GM18517 (cell line): Measurements from ENCODE around the gene POLR2J2.
"Not testable (repeated sequence)": the region's sequence is repeated elsewhere in the genome, so short reads cannot be mapped to it uniquely, and the experiment has no call there.

Source experiments
- ATAC-seq: cut with Tn5 transposase; IDR thresholded peaks from one replicate; pipeline ENCODE4 v1.9.1; 2021; ENCODE audit warnings: mild to moderate bottlenecking, moderate library complexity; ENCODE audit not compliant: unreplicated experiment

POLR2J2 gene

DNA sequence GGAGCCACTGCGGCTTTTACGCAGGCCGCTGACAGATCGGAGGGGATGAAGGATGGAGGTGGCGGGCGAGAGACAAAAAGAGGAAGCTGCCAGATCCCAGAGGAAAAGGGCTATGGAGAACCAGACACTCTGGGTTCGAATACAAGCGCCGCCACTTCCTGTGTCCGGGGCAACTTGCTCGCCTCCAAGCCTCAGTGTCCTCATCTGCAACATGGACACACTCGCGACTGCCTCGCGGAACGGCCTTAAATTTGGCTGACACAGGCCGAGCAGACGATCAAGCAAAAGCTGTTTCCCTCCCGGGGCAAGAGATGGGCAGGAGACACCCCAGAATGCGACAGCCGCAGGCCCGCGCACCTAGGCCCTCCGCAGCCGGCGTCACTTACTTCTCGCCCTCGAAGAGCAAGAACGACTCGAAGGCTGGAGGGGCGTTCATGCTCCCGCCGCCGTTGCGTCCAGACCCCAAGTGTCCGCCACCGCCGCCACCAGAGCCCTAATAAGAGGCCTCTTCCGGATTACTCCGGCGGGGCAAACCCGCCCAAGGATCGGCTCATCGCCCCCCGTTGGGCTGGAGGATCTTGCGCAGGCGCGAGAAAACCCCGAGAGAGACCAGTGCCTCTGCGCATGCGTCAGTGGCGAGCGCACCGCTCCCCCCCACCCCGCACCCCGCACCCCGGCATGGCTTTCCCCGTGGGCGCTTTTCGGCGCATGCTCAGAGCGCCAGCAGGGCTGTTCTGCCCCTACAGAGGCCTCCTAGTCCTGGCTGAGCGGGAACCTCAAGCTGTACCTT is at the start of gene POLR2J2:
POLR2J2 (minus strand) TSS at position 498 of the 790 bp plus-strand sequence; CDS start at position 436, 62 bp downstream.
- ATAC-seq, result peak; percentile 77

DNA sequence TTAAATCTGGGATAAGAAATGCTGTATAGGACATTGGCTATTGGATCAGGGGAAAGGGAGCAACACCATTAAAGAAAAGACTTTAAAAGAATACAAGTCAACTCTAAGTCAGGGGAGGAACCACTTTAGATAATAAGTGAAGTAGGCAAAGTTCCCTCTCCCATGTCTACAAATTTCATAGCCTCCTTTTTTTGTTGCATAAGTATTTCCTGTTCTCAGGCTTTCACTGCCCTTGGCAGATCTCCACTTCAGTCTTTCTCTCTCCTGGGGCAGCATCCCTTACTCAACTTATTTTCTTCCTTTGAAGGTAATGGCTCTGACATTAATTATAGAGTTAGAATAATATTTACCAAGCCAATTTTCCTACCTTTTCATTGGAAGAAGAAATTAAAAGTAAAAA is 47.0 kb upstream of the POLR2J2 start:
- ATAC-seq, result not testable (repeated sequence)

DNA sequence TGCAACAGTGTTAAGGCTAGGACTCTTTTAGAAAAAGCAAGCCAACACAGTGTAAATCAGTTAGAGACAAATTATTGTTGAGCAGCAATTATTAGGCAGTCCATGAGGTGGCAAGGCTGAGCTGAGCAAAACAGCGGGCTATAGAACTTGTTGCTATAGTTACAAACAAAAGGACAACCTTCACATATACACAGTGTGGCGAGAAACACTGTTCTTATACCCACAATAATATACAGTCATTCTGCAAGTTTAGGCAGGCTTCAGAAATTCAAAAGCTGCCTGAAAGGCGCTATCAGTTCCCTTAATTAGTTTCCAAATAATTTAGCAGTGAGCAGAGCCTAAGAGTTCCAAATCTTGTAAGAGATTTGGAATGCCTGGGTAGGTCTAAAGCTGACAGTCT is 44.3 kb upstream of the POLR2J2 start:
- peak; percentile 58 for ATAC-seq

DNA sequence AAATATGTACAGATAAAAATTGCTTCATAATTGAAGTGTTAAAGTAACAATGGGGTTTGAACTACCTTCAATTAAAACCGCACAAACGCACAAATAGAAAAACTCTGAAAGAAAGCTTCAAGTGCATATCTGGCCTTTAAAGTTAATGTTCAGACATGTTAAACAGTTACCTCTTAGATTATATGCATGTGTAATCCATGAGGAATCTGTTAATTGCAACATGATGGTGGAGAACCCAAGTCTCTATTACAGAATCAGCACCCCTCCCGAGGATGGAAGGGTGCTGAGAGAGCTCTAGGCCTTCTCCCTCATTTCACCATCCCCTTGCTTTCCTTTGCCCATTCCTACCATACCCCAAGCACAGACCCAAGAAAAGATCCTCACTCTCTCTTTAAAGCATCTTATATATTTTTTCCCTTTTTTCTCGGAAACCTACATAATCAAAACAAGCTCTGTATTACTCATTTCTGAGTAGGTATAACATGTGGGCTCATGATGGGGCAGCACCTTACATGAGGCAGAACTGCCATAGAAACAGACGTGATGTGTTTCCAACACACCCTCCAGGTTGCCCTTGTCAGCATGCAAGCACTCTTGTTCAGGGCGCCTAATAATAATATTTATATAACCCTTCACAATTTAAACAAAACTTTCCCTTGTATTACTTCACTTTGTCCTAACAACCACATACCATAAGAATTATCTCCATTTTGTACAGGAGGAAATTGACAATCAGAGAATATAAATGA is 43.5 kb upstream of the POLR2J2 start:
- not testable (repeated sequence) for ATAC-seq

DNA sequence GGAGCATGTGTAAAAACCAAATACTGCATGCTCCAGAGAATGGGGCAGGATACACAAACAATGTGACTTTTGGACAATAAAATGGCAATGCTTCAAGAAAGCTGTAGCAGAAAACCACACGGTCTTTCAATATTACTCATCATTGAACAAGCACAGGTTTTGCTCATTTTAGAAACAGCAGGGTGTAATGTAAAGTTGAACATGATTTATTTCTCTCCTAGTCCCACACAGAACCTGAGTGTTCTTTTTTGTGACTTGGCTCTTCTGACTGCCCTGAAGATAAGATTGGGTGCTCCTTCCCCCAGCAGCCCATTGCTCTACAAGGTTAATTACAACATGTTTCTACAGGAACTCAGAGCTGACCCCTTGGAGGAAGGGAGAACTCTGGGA is 42.2 kb upstream of the POLR2J2 start:
- peak; percentile 86 for ATAC-seq

DNA sequence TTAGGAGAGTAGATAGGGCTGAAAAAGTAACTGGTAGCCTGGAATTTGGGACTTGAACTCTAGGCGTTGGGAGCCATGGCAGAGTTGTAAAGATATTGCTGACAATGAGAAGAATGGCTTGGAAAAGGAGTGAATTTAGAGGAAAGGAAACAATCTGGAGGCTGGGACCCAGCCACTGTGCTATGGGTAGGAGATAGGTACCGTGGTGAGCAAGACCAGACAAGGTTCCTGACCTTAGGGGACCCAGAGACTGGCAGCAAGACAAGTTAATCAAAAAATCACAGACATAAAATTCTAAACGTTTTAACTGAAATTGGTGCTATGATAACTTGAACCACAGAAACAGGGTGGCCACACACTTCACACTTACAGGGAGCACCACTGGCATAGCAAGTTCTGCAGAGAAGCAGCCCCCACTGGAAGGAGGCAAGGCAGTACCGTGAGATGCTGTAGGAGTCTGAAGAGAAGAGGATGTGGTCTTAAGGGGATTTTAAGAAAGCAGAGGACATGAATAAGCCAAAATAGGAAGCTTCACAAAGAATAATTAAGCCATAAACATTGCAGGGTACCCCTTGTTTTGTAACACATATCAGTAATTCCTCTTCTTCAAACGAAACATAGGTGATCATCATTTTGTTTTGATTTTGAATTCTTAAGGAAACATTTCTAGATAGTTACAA is 41.7 kb upstream of the POLR2J2 start:
- ATAC-seq, result peak; percentile 68

DNA sequence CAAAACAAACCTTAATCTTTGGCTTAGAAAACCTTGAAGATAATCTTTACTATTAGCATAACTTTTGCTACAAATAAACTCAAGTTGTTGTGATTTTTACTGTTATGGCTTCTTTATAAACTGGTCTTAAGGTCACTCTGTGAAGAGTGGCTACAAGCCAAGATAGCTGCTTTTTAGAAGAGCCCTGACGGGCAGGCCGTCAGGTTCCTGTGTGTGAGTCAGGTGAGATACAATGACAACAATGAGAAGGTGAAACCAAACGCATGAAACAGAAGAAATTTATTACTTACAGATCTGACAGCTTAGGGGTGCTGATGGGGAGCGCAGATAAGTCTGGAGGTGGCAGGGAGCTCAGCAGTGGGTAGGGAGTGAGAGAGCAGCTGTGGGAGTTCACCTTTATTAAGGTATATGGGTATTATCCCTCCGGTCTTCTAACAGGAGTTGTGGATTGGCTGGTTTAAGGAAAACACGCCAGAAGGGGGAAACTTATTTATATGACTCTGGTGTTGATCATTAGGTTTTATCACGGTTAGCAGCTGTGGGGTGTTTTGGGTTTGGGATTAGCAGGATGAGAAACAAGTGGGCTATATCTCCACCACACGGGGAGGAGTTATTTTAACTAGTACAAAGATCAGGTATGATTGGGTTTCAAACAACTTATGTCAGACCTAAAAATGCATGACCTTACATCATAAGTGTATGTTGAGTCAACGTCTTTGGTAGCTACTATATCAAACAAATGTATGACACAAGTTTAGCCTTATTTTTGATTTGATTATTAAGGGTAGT is 27.7 kb upstream of the POLR2J2 start:
- not testable (repeated sequence) for ATAC-seq

DNA sequence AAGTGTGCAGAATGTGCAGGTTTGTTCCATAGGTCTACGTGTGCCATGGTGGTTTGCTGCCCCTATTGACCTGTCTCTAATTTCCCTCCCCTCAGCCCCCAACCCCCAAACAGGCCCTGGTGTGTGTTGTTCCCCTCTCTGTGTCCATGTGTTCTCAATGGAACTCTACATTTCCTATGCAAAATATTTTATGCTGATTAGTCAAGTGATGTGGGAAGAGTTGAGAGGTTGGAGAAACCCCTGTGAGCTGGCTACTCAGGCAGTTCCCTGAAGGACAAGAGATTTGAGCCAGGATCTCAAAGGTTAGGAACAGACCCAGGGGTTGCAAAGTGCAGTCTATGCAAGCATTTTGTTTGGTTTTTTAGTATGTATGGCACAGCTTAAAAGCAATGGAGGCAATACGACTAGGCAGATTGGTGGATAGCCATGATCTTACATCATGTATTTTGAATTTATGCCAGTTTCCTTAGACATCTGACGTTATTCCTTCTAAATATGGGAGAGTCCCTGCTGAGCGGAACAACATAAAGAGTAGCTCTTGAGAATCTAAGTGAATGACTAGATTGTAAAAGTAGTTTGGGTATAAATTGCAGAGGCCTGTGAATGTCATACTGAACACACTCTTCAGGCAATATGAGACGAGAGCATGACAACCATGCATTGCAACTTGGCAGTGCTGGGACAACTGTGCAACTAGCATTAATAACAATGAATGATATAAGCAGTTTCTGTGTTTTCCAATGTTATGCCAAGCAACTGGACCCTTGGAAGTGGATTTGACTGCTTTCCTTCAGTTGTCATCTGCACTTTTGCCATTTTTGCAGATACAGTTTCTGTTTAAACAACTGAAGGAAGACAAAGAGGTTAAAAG is 26.4 kb upstream of the POLR2J2 start:
- ATAC-seq, result not testable (repeated sequence)

DNA sequence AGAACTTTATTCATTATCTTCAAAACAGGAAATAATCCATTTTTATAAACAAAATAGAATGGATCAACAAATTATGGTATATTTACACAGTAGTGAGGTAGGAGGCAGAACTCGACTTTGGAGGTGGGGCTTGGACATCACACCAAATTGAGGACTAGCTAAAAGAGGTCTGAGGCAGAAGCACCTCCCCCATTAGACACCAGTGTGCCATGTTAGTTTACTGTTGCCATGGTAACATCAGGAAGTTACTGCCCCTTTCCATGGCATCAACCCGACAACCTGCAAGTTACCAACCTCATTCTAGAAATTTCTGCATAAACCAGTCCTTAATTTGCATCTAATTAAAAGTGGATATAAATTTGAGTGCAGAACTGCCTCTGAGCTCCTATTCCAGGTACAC is 24.5 kb upstream of the POLR2J2 start:
- not testable (repeated sequence) for ATAC-seq

DNA sequence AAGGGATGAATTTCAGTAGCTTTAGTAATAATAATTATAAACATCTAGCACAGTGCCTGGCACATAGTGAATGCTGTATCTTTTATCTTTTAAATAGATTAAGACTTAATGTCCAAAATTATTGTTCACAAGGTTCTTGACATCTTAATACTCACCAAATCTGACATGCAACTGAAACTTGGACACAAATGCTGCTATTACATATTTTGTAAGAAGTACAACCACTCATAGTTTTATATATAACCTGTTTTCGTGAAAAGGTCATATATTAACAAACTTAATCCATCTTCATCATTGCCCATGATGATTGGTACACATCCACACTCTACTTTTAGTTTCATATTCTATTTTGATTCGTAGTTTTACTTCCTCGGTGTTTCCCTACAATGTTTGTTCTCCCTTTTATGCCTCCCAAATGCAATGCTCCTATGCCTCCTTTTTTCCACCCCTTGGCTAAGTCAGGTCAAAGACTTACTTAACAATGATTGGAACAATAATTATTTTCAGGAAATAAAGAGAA is 23.6 kb upstream of the POLR2J2 start:
- ATAC-seq, result peak; percentile 86

DNA sequence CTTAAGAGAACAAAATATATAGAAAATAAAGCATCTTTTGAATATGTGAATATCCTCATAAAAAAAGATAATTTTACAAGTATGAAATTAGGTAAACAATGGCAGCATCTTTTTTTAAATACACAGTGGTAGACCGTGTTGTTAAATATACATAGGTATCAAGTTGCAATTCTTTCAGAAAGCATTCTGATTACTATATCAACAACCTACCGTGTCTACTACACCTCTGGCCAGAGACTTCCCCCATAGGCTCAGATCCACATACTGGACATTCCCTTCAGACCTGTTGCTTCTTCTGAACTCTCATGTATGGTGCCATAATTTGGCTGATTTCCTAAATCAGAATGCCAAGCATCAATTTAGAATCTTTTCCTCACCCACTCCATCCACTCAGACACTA is 22.5 kb upstream of the POLR2J2 start:
- not testable (repeated sequence) for ATAC-seq

DNA sequence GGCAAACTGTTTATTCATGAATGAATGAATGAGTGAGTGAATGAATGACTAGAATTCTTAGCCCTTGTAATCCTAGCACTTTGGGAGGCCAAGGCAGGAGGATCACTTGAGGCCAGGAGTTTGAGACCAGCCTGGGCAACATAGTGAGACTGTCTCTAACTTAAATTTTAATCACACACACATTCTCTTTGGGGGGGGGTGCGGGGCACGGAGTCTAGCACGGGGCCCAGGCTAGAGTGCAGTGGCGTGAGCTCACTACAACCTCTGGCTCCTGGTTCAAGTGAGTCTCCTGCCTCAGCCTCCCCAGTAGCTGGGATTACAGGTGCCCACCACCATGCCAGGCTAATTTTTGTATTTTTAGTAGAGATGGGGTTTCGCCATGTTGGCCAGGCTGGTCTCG is 19.1 kb upstream of the POLR2J2 start:
- ATAC-seq, result not testable (repeated sequence)

DNA sequence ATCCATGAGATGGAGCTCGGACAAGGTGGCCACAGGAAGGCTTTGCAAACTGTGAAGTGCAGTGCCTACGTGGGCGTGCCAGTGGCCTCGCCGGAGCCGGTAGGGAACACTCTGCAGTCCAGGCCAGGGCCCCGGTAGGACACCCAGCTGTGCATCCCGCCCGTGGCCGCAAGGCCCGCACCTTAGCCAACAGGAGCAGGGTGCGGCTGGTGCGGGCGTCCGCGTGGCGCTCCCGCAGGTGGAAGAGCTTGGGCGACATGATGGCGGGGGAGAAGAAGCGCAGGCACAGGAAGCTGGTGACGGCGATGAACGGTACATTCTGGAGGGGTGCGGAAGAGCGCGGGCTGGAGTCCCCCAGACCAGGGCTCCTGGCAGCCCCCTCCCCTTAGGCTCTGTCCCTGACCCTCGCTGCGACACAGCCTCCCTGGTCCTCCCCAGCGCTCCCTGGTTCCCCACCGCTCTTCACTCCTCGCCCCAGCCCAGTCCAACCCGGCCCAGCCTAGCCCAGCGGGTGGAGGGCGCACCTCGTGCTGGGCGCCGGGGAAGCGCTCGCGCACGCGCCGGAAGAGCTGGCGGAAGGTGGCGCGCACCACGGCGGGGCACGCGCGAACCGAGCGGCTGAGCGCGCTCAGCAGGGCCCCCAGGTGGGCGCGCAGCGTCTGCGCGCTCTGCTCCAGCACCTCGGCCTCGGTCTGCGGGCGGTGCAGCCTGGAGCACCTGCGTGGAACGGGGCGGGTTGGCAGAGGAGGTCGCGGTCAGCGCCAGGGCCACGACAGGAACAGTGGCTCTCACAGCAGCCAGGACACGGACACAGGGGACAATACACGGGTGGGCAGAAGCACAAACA is 18.2 kb upstream of the POLR2J2 start:
- ATAC-seq, result peak; percentile 42

DNA sequence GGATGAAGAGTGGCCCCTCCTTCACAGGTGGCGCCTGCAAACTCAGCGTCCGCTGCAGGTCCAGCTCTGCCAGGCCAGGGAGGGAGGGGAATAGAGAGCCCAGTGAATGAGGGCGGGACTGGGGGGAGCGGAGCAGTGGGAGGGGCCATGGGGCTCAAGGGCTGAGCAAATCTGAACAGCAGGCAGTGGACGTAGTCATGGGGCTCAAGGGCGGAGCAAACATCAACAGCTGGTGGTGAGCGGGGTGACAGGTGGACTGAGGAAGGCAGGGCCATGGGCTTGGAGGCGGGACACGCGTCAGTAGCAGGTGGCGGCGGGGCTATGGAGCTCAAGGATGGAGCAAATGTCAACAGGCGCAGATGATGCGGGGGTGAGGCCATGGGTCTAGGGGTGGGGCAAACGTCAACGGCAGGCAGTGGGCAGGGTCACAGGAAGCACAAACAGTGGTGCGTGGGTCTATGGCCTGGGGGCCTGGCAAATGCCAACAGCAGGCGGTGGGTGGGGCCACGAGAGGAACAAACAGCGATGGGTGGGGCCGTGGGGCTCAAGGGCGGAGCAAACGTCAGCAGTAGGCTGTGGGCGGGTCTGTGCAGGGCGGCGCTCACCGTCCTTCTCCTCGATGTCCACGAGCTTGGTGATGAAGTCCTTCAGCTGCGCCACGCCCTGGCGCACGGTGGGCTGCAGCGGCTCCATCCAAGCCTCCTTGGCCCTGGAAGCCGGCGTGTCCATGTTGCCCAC is 17.0 kb upstream of the POLR2J2 start:
- ATAC-seq, result peak; percentile 62

DNA sequence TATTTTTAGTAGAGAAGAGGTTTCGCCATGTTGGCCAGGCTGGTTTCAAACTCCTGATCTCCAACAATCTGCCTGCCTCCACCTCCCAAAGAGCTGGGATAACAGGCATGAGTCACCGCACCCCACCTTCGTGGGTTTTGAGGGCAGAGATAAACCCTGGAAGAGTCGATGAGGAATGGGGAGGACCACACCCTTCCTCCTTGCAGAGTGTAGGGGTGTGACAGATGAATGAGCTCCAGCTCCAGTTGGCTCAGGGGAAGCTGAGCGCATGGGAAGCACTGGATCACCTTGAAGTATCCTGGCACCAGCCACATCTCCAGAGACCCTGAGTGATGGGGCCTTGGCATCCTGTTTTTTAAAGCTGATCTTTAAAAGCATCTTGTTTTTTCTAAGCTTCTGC is 11.1 kb upstream of the POLR2J2 start:
- not testable (repeated sequence) for ATAC-seq

DNA sequence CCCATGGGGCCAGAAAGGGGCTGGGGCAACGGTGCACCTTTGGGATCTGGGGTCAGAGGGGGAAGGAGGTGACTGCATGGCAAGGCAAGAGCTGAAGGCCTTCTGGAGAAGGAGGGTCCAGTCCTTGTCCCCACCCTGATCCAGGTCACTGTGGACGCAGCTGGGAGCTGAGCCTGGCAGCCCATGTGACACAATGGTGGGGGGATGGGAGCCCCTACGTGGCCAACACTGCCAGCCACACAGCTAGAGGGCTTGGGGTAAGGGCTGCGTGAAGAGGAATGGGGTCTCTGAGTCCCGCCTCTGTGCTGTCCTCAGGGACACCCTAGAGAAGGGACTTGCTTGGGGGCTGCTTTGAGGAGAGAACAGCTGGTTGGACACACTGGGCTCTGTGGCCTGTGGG is 9.3 kb upstream of the POLR2J2 start:
- ATAC-seq, result not testable (repeated sequence)

DNA sequence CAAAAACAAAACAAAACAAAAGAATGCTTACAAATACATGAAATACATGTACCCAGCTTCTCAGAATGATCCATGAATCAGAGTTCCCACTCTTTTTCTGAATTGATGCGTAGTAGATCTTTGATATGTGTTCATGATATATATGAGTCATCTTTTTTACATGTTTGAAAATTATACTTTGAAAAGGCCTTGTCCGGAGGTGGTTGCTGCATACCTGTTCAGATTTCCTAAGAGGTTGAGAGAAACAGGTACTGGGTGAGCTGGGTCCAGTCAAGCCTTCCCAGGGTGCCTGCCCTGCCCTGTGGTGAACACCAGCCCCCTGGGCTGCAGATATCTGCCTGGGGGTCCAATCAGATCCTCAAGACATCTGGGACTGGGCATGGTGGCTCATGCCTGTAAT is 4.1 kb upstream of the POLR2J2 start:
- ATAC-seq, result not testable (repeated sequence)
